Tibial nerve (tissue), 4 donors: ENCODE results near the gene FUT6. TPM values are rescaled to one million over a fixed set of nuclear protein-coding genes. Genes with fewer than 3 reads are reported as not detected.
"Not testable (repeated sequence)": the region's sequence is repeated elsewhere in the genome, so short reads cannot be mapped to it uniquely, and the experiment has no call there.

ENCODE experiments used
- DNase-seq, 2 donors: peaks; one replicate each; pipeline ENCODE4 v3.0.0-alpha.2; 2019; ENCODE audit warnings: low spot score in 2 of 2
- H3K27ac ChIP-seq, 4 donors: fragments of 200-600 bp; sonication (generic) in 3 of 4; one replicate each; pipeline ENCODE4 v1.5.1; 2017 to 2019; ENCODE audit warnings: mild to moderate bottlenecking in 1 of 4
- H3K27me3 ChIP-seq, 2 donors: fragments of 200-600 bp; sonication (generic) in 1 of 2; one replicate each; pipeline versions ENCODE4 v1.5.1 to v1.6.0; 2017 to 2019
- H3K36me3 ChIP-seq, 3 donors: fragments of 200-600 bp; sonication (generic); one replicate each; pipeline ENCODE4 v1.5.1; 2018 to 2019
- H3K4me1 ChIP-seq, 4 donors: fragments of 200-600 bp; sonication (generic) in 3 of 4; one replicate each; pipeline ENCODE4 v1.5.1; 2017 to 2019
- H3K4me3 ChIP-seq, 4 donors: fragments of 200-600 bp; sonication (generic) in 3 of 4; one replicate each; pipeline ENCODE4 v1.5.1; 2017 to 2019; ENCODE audit warnings: mild to moderate bottlenecking in 1 of 4, moderate library complexity in 1 of 4
- H3K9me3 ChIP-seq, 4 donors: fragments of 200-600 bp; sonication (generic) in 3 of 4; one replicate each; pipeline ENCODE4 v1.5.1; 2017 to 2019
- EP300 ChIP-seq, 2 donors: sonication (generic); formaldehyde crosslinking; IDR thresholded peaks; one replicate each; pipeline ENCODE4 v1.6.1; 2017; ENCODE audit warnings: antibody characterized with exemption in 2 of 2, mild to moderate bottlenecking in 1 of 2
- POLR2A ChIP-seq, 2 donors: fragments of 450-650 bp; IDR thresholded peaks; one replicate each; pipeline ENCODE4 v1.6.1; 2017; ENCODE audit warnings: antibody characterized with exemption in 2 of 2, mild to moderate bottlenecking in 2 of 2, moderate library complexity in 2 of 2
- WGBS, 2 donors: methylation state at CpG; one replicate each; pipeline ENCODE4 v1.1.5; 2018; 5-methylcytosine and 5-hydroxymethylcytosine counted together
- total RNA-seq, 4 donors: library from RNA; depleted of rRNA; stranded (reverse); fragments of >200 nt; gene quantifications; one replicate each; pipeline ENCODE4 v1.1.0, GENCODE V29; 2016
- TF ChIP-seq, protein P1 (sequence below), 5 experiments: fragments of 200-600 bp in 3 of 5; fragments of 450-650 bp in 2 of 5; sonication (generic) in 3 of 5; IDR thresholded peaks; one replicate each; pipeline ENCODE4 v1.5.1; 2016 to 2019; ENCODE audit warnings: antibody characterized with exemption in 5 of 5, mild to moderate bottlenecking in 3 of 5, moderate library complexity in 2 of 5

Gene FUT6
- total RNA-seq, 4 donors from 2014 or later: not detected

DNA sequence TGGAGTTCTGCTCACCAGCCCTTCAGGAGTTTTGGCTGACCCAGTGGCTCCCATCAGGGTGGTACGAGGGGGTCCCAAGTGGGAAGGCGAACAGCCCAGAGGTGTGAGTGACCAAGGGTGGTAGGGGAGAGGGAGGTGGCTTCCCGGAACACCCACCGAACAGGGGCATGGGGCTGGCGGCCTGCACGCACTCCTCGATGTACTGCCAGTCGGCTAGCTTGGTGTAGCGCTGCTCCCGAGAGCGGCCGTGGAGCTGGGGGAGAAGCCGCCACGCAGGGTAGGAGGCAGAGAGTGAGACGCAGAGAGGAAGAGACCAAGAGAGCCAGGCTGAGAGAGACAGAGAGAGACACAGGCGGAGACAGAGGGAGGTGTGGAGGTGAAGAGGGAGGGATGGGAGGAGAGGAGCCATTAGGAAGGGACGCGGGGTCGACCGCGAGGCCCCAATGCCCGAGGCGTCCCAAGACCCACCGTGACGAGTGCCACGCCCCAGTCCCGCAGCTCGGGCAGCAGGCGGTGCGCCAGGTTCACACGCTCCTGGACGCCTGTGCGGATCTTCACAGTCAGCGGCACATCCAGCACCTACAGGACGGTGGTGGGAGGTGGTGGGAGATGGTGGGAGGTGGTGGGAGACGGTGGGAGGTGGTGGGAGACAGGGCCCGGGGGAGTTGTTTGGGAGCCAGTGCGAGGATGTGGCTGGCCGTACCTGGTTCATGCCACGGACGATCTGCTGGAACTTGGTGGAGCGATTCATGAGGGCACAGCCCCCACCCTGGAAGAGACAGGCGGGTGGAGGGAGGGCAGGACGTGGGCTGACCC is 52.7 kb downstream of the FUT6 start:
- Histone ChIP-seq H3K9me3 (no peaks in the 10 kb centered on the region), H3K4me3 (no peak overlapping the region), H3K4me1 (peaks cover 0 to 9% (median 2%) of the 10 kb centered on the region in 4 donors), H3K27ac (no peak overlapping the region), H3K27me3 (no peaks in the 10 kb centered on the region), H3K36me3 (peaks cover 3 to 75% (median 21%) of the 10 kb centered on the region in 3 donors)
- TF ChIP-seq, protein P1, sequence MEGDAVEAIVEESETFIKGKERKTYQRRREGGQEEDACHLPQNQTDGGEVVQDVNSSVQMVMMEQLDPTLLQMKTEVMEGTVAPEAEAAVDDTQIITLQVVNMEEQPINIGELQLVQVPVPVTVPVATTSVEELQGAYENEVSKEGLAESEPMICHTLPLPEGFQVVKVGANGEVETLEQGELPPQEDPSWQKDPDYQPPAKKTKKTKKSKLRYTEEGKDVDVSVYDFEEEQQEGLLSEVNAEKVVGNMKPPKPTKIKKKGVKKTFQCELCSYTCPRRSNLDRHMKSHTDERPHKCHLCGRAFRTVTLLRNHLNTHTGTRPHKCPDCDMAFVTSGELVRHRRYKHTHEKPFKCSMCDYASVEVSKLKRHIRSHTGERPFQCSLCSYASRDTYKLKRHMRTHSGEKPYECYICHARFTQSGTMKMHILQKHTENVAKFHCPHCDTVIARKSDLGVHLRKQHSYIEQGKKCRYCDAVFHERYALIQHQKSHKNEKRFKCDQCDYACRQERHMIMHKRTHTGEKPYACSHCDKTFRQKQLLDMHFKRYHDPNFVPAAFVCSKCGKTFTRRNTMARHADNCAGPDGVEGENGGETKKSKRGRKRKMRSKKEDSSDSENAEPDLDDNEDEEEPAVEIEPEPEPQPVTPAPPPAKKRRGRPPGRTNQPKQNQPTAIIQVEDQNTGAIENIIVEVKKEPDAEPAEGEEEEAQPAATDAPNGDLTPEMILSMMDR (IDR thresholded peaks at IDR 0.05): no peak
- no peak for TF ChIP-seq EP300 (IDR thresholded peaks at IDR 0.05)
- TF ChIP-seq POLR2A (IDR thresholded peaks at IDR 0.05): no peak
- DNase-seq: no peak
- WGBS, 2 donors: 89 to 92% methylated on average over 40 to 44 of the region's 44 CpGs

DNA sequence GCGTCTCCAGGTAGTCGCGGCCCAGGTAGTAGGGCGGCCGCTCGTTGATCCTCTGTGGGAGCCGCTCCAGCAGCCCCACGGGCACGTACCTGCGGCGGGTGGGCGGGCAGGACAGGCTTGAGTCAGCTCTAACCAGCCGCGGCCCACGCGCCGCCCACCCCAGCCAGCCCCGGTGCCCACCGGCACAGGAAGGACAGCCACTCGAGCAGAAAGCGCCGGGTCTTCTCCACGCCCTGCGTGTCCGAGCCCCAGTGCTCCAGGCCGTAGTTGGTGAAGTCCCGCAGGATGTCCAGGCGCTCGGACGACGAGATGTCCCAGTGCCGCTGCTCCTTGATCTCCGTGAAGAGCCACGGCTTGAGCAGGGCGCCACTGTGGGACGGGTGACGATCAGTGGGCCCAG is 54.1 kb downstream of the FUT6 start:
- no peak for DNase-seq

DNA sequence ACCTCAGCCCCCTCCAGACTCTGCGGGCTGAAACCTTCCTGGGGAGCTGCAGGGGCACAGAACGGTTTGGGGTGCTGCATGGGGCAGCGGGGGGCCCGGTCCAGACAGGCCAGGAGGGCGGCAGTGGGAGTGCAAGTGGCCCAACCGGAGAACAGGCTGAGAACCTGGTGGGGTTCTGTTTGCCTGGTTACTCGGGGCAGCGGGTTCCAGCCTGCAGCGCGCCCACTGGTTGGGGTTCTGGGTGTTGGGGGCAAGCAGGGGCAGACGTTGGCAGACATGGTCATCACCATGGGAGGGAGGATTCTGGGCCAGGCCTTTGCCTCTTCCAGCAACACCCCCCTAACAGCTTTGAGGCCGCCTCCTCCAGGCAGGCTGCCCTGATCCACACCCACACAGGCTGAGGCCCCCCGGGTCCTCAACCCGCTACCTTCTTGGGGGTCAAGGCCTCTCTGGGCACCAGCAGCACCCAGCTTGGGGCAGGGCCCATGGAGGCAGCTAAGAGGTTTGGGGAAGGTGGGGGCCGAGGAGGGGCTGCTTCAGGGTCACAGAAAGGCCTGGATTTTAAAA is 54.8 kb downstream of the FUT6 start, which contains the start of gene PRR22:
PRR22 (minus strand) TSS at position 166 of the 567 bp plus-strand sequence; CDS start at position 80, 86 bp downstream.
- no peak for DNase-seq
- Histone ChIP-seq H3K27me3 (no peaks in the 10 kb centered on the region), H3K9me3 (no peaks in the 10 kb centered on the region), H3K27ac (no peak within 1 kb of the TSS), H3K4me3 (no peak within 1 kb of the TSS), H3K36me3 (peaks cover 3 to 71% (median 21%) of the 10 kb centered on the region in 3 donors), H3K4me1 (peaks cover 0 to under 1% (median 0%) of the 10 kb centered on the region in 4 donors)
- TF ChIP-seq EP300 (IDR thresholded peaks at IDR 0.05) (no peak), POLR2A (IDR thresholded peaks at IDR 0.05) (no peak)
- TF ChIP-seq, protein P1 (IDR thresholded peaks at IDR 0.05): no peak
- WGBS, 2 donors: 90 to 91% methylated on average over 15 of the region's 15 CpGs

More for the DNA sequence above, 54.1 kb downstream of the FUT6 start:
- H3K36me3 ChIP-seq: peaks cover 3 to 75% (median 21%) of the 10 kb centered on the region in 3 donors
- H3K27ac ChIP-seq: no peak overlapping the region
- TF ChIP-seq, protein P1 (IDR thresholded peaks at IDR 0.05): no peak
- TF ChIP-seq POLR2A (IDR thresholded peaks at IDR 0.05) (no peak), EP300 (IDR thresholded peaks at IDR 0.05) (no peak)
- H3K27me3 ChIP-seq: no peaks in the 10 kb centered on the region
- peaks cover 0 to 8% (median 2%) of the 10 kb centered on the region in 4 donors for H3K4me1 ChIP-seq
- 89 to 95% methylated on average over 15 to 25 of the region's 37 CpGs for WGBS, 2 donors
- H3K4me3 ChIP-seq: no peak overlapping the region
- no peaks in the 10 kb centered on the region for H3K9me3 ChIP-seq

DNA sequence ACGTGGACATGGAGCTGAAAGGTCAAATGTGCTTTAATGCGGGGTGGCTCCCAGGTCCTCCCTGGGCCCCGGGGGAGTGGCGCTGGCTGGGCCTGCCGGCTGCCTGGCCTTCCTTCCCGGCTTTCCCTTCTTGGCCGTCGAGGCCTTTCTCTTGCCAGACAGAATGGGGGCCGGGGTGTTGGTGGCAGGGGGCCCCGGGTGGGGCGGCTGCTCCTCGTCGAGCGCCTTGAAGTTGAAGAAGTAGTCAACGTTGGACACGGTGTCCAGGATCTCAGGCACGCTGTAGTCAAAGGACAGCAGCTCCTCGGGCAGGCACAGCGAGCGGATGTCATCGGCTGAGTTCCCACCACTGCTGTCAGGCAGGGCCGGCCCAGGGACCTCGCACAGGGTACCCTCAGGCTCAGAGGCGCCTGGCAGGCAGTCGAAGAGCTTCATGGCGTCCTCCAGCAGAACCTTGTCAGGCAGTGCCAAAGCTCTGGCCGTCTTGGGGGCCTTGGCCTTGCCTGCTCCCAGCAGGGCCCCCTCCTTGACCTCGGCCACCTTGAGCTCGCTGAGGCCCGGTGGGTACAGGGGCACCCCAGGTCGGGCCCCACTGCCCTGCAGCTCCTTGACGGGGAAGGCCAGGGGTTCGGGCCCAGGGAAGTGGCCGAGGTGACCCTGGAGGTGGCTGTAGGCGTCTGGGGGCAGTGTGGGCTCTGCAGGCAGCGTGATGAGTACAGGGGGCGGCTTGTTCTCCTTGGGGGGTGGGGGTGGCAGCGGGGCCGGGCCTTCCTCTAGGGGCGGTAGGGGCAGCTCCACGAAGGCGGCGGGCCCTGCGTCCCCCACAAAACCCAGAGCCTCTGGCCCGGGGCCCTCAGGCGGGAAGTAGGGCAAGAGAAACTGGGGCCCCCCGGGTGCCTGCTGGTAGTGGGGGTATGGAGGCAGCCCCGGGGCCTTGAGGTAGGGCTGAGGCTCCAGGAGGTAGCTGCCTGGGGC is 56.3 kb downstream of the FUT6 start:
- Histone ChIP-seq H3K27me3 (no peaks in the 10 kb centered on the region), H3K36me3 (peaks cover 0 to 57% (median 21%) of the 10 kb centered on the region in 3 donors), H3K4me3 (no peak overlapping the region), H3K9me3 (no peaks in the 10 kb centered on the region), H3K27ac (no peak overlapping the region), H3K4me1 (no peaks in the 10 kb centered on the region)
- DNase-seq: no peak
- TF ChIP-seq EP300 (IDR thresholded peaks at IDR 0.05): no peak
- WGBS, 2 donors: 69 to 73% methylated on average over 30 to 33 of the region's 48 CpGs

DNA sequence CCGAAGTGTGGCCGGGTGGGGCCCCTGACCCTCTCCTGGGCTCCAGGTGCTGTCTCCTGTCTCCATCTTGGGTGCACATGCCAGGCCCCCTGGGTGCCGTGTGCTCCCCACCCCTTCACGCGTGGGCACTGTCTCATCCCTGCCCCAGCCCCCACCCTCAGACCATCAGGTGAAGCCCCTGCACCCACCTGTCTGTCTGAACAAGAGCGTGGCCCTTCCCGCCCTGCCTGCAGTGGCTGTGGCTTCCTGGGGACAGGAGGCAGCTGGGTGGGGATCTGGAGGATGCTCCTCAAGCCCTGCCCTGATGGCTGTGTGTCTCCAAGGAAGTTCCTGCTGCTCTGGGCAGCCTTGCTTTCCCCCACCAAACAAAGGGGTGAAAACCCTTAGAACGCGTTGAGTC is 57.2 kb downstream of the FUT6 start:
- DNase-seq: no peak
- Histone ChIP-seq H3K36me3 (peaks cover 0 to 48% (median 12%) of the 10 kb centered on the region in 3 donors), H3K9me3 (no peaks in the 10 kb centered on the region), H3K4me1 (no peaks in the 10 kb centered on the region), H3K27me3 (no peaks in the 10 kb centered on the region), H3K27ac (no peak overlapping the region), H3K4me3 (no peak overlapping the region)
- no peak for TF ChIP-seq EP300 (IDR thresholded peaks at IDR 0.05)
- no peak for TF ChIP-seq POLR2A (IDR thresholded peaks at IDR 0.05)
- 87 to 91% methylated on average over 3 to 5 of the region's 9 CpGs for WGBS, 2 donors

DNA sequence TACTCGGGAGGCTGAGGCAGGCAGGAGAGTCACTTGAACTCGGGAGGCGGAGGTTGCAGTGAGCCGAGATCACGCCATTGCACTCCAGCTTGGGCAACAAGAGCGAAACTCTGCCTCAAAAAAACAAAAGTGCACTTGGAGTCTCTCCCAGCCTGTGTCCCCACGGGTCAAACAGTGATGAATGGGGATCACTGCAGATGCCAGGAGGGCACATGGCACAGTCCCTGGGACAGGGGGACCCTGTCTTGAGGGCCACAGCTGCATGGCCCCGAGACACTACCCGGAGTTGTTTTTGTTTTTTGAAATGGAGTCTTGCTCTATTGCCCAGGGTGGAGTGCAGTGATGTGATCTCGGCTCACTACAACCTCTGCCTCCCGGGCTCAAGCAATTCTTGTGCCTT is 58.6 kb downstream of the FUT6 start:
- H3K27me3 ChIP-seq: not testable (repeated sequence)
- peaks cover 0 to 34% (median 0%) of the 10 kb centered on the region in 3 donors for H3K36me3 ChIP-seq
- 48 to 62% methylated on average over 10 to 11 of the region's 11 CpGs for WGBS, 2 donors

More for the DNA sequence above, 58.6 kb downstream of the FUT6 start:
- H3K4me1 ChIP-seq, H3K27ac ChIP-seq, H3K4me3 ChIP-seq, DNase-seq, H3K9me3 ChIP-seq: not testable (repeated sequence)
